CD4-positive, alpha-beta memory T cell (primary cell): Measurements from ENCODE around the gene PLA2G4A. TPM values are rescaled to one million over a fixed set of nuclear protein-coding genes. Genes with fewer than 3 reads are reported as not detected.

Experiments used
- CTCF ChIA-PET: fragments of 350-600 bp; sonication (Branson Sonifier 250); formaldehyde crosslinking; loops from one replicate; lab custom pipeline; 2021; ENCODE audit warnings: inconsistent platforms; ENCODE audit not compliant: partially characterized antibody; lab: Charles Lee
- POLR2A ChIA-PET: fragments of 350-600 bp; sonication (Branson Sonifier 250); formaldehyde crosslinking; loops from one replicate; lab custom pipeline; 2021; ENCODE audit not compliant: partially characterized antibody; lab: Charles Lee
- DNase-seq, 5 donors: peaks; one replicate each; pipeline versions ENCODE4 v3.0.0 to v3.0.0-alpha.2; 2020 to 2022; ENCODE audit warnings: mixed read lengths in 1 of 5
- H3K27ac ChIP-seq: one replicate; pipeline ENCODE4 v1.7.0; 2013; ENCODE audit warnings: low read depth, low read length
- H3K27me3 ChIP-seq: 2 replicates; pipeline ENCODE4 v1.7.0; 2013; ENCODE audit warnings: mild to moderate bottlenecking, low read length, moderate library complexity; ENCODE audit not compliant: insufficient read depth
- H3K36me3 ChIP-seq: 2 replicates; pipeline ENCODE4 v1.7.0; 2013; ENCODE audit warnings: mild to moderate bottlenecking, low read length, moderate library complexity; ENCODE audit not compliant: insufficient read depth
- H3K4me1 ChIP-seq: 2 replicates; pipeline ENCODE4 v1.7.0; 2013; ENCODE audit warnings: mild to moderate bottlenecking, low read length, moderate library complexity; ENCODE audit not compliant: insufficient read depth
- H3K4me3 ChIP-seq, 2 donors: one replicate each; pipeline ENCODE4 v1.7.0; 2013; ENCODE audit warnings: low read length in 2 of 2, mild to moderate bottlenecking in 1 of 2
- H3K9me3 ChIP-seq, 2 donors: one replicate each; pipeline ENCODE4 v1.7.0; 2013; ENCODE audit warnings: low read length in 2 of 2, control low read depth in 1 of 2; ENCODE audit not compliant: control insufficient read depth in 1 of 2
- H3K27ac Mint-ChIP-seq, 7 donors: one replicate each; pipeline ENCODE4 v1.8.0; 2020 to 2021; ENCODE audit warnings: mixed read lengths in 7 of 7, mild to moderate bottlenecking in 6 of 7, inconsistent platforms in 3 of 7, moderate library complexity in 3 of 7
- H3K27me3 Mint-ChIP-seq, 2 donors: one replicate each; pipeline ENCODE4 v1.8.0; 2020 to 2021; ENCODE audit warnings: mixed read lengths in 2 of 2
- H3K36me3 Mint-ChIP-seq, 2 donors: one replicate each; pipeline ENCODE4 v1.8.0; 2020 to 2021; ENCODE audit warnings: mixed read lengths in 2 of 2, inconsistent platforms in 1 of 2, mild to moderate bottlenecking in 1 of 2
- H3K4me1 Mint-ChIP-seq, 4 donors: one replicate each; pipeline ENCODE4 v1.8.0; 2020 to 2021; ENCODE audit warnings: mixed read lengths in 4 of 4, mild to moderate bottlenecking in 1 of 4
- H3K4me3 Mint-ChIP-seq, 8 donors: one replicate each; pipeline ENCODE4 v1.8.0; 2020 to 2021; ENCODE audit warnings: mixed read lengths in 8 of 8, mild to moderate bottlenecking in 7 of 8, moderate library complexity in 6 of 8, inconsistent platforms in 3 of 8
- H3K9me3 Mint-ChIP-seq, 8 donors: one replicate each; pipeline ENCODE4 v1.8.0; 2020 to 2021; ENCODE audit warnings: mixed read lengths in 8 of 8, mild to moderate bottlenecking in 5 of 8, inconsistent platforms in 3 of 8, moderate library complexity in 1 of 8
- intact Hi-C: fragments of 100-400 bp; cut with micrococcal nuclease; formaldehyde crosslinking; loops from one replicate; pipeline ENCODE4 v1.15.1; 2023
- polyA plus RNA-seq, 2 donors: library from polyadenylated mRNA; unstranded; fragments of 300-500 nt; fragmentation: Illumina TruSeq; gene quantifications; one replicate each; pipeline ENCODE4 v1.2.3, GENCODE V29; 2021
- total RNA-seq, 2 experiments: library from RNA; stranded (reverse); gene quantifications; one replicate each; pipeline ENCODE4 v1.2.3, GENCODE V29; 2021

The PLA2G4A gene
- total and polyA plus RNA-seq, 4 experiments from 2014 or later = 0.25 to 0.32 TPM; not detected in 2

DNA sequence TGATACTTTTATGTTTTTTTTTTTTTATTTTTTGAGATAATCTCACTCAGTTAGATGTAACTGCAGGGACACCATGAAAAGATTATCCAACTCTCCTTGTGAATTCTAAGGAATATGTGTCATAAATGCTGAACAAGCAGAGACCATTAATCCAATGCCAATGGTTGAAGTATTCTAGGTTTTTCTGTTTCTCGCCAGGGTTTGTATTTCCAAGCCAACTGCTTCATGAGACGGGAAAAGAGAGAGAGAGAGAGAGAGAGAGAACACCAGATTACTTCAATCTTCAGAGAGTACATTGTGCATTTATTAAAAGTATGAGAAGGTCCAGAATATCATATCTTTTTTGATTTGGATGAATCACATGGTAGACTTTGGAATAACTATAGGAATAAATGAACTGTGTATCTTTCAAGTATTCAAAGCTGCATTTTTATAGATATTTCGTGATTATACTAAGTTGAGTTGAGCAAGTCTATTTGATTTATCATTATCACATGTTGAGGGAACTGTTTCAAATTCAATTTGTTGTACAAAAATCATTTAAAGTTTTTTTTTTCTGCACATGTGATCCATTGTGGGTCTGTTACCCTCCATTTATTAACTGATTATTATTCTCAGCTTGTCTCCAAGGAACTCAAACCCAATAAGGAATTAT is 108.4 kb downstream of the PLA2G4A start:
- Mint-ChIP-seq H3K9me3 (peaks cover 0 to 2% (median 0%) of the 10 kb centered on the region in 8 donors), H3K27me3 (peaks cover 0 to 1% of the 10 kb centered on the region in 2 donors), H3K4me1 (no peaks in the 10 kb centered on the region), H3K36me3 (no peaks in the 10 kb centered on the region), H3K27ac (no peak overlapping the region), H3K4me3 (no peak overlapping the region)
- Histone ChIP-seq H3K9me3 (no peaks in the 10 kb centered on the region), H3K27ac (no peak overlapping the region), H3K36me3 (no peaks in the 10 kb centered on the region), H3K4me1 (no peaks in the 10 kb centered on the region), H3K4me3 (no peak overlapping the region), H3K27me3 (no peaks in the 10 kb centered on the region)
- ChIA-PET CTCF (no interaction called here), POLR2A (no interaction called here)
- intact Hi-C loops = no loop called here
- DNase-seq = no peak

DNA sequence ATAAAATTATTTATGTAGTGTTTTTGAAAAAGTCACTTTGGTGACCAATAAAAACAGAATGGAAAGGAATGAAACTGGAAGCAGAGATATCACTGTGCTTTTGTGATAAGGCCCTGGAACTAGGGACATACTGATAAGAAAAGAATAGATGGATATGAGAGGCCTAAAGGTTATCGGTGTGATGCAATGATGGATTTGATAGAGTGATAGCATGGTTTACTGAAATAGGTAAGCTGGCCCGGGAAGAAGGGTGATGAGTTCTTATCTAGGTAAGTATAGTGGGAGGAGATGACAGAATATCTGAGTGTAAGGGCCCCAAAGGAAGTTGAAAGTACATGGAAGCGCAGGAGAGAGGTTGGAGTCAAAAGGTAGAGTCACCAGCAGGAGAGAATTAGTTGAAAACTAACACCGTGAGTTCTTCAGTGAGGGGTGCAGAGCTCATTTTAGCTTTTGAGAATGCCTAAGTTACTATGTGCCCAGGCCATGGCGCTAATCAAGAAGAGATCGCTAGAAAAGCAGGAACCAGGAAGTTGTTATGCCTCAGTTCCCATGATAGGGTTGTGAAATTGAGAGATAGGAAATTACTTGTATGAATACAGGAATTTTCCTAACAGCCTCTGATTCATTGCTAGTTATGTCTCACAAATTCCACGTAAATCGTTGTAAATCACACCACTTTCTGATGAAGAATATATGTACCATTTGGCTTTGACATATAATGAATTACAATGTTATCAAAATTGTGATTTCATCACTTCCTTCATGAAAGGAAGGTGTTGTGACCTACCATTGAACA is 115.3 kb downstream of the PLA2G4A start:
- intact Hi-C loops = no loop called here
- POLR2A ChIA-PET = no interaction called here

DNA sequence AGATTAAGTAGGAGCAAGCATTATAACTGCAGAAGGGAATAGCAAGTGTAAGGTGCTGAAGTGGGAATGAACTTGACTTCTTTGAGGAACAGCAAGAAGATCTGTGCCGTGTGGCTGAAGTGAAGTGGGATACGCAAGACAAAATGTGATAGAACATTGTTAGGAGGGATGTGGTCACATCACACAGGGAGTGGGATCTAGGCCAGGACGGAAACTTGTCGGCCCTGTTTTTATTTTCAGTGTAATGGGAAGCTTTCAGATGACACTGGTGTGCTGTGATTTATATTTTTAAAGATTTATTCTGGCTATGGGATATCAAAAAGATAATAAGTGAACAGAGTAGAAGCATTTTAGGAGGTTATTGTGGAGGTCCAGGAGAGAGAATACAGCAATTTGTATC is 116.4 kb downstream of the PLA2G4A start:
- intact Hi-C loops = no loop called here
- DNase-seq = no peak
- H3K9me3 Mint-ChIP-seq = peaks cover 0 to 8% (median 0%) of the 10 kb centered on the region in 8 donors
- H3K36me3 Mint-ChIP-seq = no peaks in the 10 kb centered on the region
- H3K27me3 Mint-ChIP-seq = no peaks in the 10 kb centered on the region
- CTCF ChIA-PET = no interaction called here
- peaks cover 0 to 4% (median 0%) of the 10 kb centered on the region in 4 donors for H3K4me1 Mint-ChIP-seq
- POLR2A ChIA-PET = no interaction called here
- Histone ChIP-seq H3K27me3 (no peaks in the 10 kb centered on the region), H3K27ac (no peak overlapping the region), H3K4me3 (no peak overlapping the region), H3K9me3 (no peaks in the 10 kb centered on the region), H3K4me1 (no peaks in the 10 kb centered on the region), H3K36me3 (no peaks in the 10 kb centered on the region)
- H3K4me3 Mint-ChIP-seq = no peak overlapping the region
- no peak overlapping the region for H3K27ac Mint-ChIP-seq

More for the DNA sequence above, 115.3 kb downstream of the PLA2G4A start:
- Histone ChIP-seq H3K27ac (no peak overlapping the region), H3K9me3 (no peaks in the 10 kb centered on the region), H3K36me3 (no peaks in the 10 kb centered on the region), H3K27me3 (no peaks in the 10 kb centered on the region), H3K4me3 (no peak overlapping the region), H3K4me1 (no peaks in the 10 kb centered on the region)
- no peak overlapping the region for H3K27ac Mint-ChIP-seq
- peaks cover 0 to 4% (median 0%) of the 10 kb centered on the region in 4 donors for H3K4me1 Mint-ChIP-seq
- H3K9me3 Mint-ChIP-seq = peaks cover 0 to 8% (median 0%) of the 10 kb centered on the region in 8 donors
- CTCF ChIA-PET = no interaction called here
- H3K27me3 Mint-ChIP-seq = no peaks in the 10 kb centered on the region
- DNase-seq = no peak
- no peaks in the 10 kb centered on the region for H3K36me3 Mint-ChIP-seq
- no peak overlapping the region for H3K4me3 Mint-ChIP-seq

DNA sequence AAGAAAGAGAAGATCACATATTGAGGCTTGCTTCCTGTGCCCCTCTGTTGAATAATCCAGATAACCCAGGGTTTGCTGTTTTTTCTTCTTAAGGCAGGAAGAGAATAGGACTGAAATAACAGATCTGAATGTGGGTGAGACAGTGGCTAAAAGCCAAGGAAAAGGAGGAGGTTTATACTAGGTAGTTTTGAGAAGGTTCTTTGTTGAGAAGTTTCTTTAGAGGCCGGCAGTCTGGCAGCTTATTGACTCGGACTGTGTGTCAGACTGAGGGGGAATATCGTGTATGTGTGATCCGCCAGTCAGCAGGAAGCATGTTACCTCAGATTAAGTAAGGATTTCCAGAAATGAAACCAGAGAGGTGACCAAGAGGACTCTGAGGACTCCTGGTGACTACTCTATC is 119.8 kb downstream of the PLA2G4A start:
- ChIA-PET CTCF (no interaction called here), POLR2A (no interaction called here)
- no peaks in the 10 kb centered on the region for H3K4me1 ChIP-seq
- H3K9me3 ChIP-seq = no peaks in the 10 kb centered on the region
- H3K4me1 Mint-ChIP-seq = peaks cover 0 to 4% (median 0%) of the 10 kb centered on the region in 4 donors
- DNase-seq = no peak
- H3K27ac Mint-ChIP-seq = no peak overlapping the region
- no peaks in the 10 kb centered on the region for H3K36me3 ChIP-seq
- no peak overlapping the region for H3K4me3 Mint-ChIP-seq
- H3K27ac ChIP-seq = no peak overlapping the region
- no peaks in the 10 kb centered on the region for H3K36me3 Mint-ChIP-seq
- no peaks in the 10 kb centered on the region for H3K27me3 Mint-ChIP-seq
- H3K27me3 ChIP-seq = no peaks in the 10 kb centered on the region
- intact Hi-C loops = no loop called here
- H3K9me3 Mint-ChIP-seq = peaks cover 0 to 9% (median 0%) of the 10 kb centered on the region in 8 donors
- no peak overlapping the region for H3K4me3 ChIP-seq

DNA sequence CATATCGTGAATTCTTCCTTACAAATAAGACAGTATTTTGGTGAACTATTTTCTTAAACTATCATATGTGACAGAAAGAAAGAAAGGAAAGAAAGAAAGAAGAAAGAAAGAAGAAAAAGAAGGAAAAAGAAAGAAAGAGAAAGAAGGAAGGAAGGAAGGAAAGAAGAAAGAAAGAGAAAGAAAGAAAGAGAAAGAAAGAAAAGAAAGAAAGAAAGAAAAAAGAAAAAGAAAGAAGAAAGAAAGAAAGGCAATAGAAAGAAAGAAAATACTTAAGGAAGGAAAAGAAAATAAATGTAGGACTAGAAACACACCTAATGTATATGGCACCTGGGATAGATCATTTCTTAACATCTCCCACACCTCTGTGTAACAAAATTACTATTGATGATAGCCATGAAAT is 120.4 kb downstream of the PLA2G4A start:
- H3K36me3 ChIP-seq = no peaks in the 10 kb centered on the region
- no peaks in the 10 kb centered on the region for H3K27me3 ChIP-seq
- H3K27me3 Mint-ChIP-seq = no peaks in the 10 kb centered on the region
- H3K27ac ChIP-seq = no peak overlapping the region
- CTCF ChIA-PET = no interaction called here
- H3K36me3 Mint-ChIP-seq = no peaks in the 10 kb centered on the region
- H3K9me3 Mint-ChIP-seq = peaks cover 0 to 7% (median 0%) of the 10 kb centered on the region in 8 donors
- intact Hi-C loops = no loop called here
- no peaks in the 10 kb centered on the region for H3K9me3 ChIP-seq
- H3K4me3 ChIP-seq = no peak overlapping the region
- peaks cover 0 to 4% (median 0%) of the 10 kb centered on the region in 4 donors for H3K4me1 Mint-ChIP-seq
- no peak overlapping the region for H3K4me3 Mint-ChIP-seq
- no peaks in the 10 kb centered on the region for H3K4me1 ChIP-seq
- POLR2A ChIA-PET = no interaction called here
- DNase-seq = no peak
- H3K27ac Mint-ChIP-seq = no peak overlapping the region

DNA sequence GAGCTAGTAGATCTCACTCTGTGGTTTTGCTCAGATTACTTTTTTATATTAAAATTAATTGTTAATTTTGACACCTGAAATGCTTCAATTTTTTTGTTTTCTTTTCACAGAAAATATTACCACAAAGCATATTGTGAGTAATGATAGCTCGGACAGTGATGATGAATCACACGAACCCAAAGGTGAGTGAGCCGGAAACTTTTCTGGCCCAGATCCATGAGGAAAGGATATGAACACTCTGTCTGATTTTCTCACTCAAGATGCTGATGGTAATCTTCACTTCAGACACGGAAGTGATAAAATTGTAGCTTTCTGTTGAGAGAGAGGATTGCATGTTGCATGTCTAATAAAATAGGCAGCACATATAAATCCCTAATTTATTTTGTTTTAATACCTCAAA is 121.8 kb downstream of the PLA2G4A start:
- intact Hi-C loops = no loop called here
- DNase-seq = no peak
- no peak overlapping the region for H3K27ac ChIP-seq
- no peaks in the 10 kb centered on the region for H3K27me3 ChIP-seq
- H3K27me3 Mint-ChIP-seq = no peaks in the 10 kb centered on the region
- peaks cover 0 to 5% (median 0%) of the 10 kb centered on the region in 8 donors for H3K9me3 Mint-ChIP-seq
- H3K36me3 ChIP-seq = no peaks in the 10 kb centered on the region
- ChIA-PET POLR2A (no interaction called here), CTCF (no interaction called here)
- H3K4me3 ChIP-seq = no peak overlapping the region
- no peak overlapping the region for H3K4me3 Mint-ChIP-seq
- no peaks in the 10 kb centered on the region for H3K4me1 Mint-ChIP-seq
- no peaks in the 10 kb centered on the region for H3K9me3 ChIP-seq
- no peaks in the 10 kb centered on the region for H3K4me1 ChIP-seq
- H3K27ac Mint-ChIP-seq = no peak overlapping the region
- no peaks in the 10 kb centered on the region for H3K36me3 Mint-ChIP-seq

DNA sequence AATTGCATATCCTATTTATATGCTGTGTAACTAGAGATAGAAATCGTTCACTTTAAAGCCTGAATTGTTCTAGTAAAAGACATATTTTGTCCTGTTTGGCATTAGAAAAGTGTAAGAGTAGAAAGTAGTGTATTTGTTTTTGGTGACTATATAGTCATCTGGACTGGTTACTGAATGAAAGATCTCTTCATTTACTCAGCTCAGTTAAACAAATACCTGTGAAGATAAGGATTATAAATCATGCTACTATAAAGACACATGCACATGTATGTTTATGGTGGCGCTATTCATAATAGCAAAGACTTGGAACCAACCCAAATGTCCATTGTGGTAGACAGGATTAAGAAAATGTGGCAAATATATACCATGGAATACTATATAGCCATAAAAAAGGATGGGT is 125.1 kb downstream of the PLA2G4A start:
- Histone ChIP-seq H3K27ac (no peak overlapping the region), H3K27me3 (no peaks in the 10 kb centered on the region), H3K36me3 (no peaks in the 10 kb centered on the region), H3K4me1 (no peaks in the 10 kb centered on the region), H3K9me3 (no peaks in the 10 kb centered on the region), H3K4me3 (no peak overlapping the region)
- no peak overlapping the region for H3K4me3 Mint-ChIP-seq
- no peaks in the 10 kb centered on the region for H3K36me3 Mint-ChIP-seq
- ChIA-PET POLR2A (no interaction called here), CTCF (no interaction called here)
- no peak for DNase-seq
- no peaks in the 10 kb centered on the region for H3K4me1 Mint-ChIP-seq
- intact Hi-C loops = no loop called here
- peaks cover 0 to 5% (median 0%) of the 10 kb centered on the region in 8 donors for H3K9me3 Mint-ChIP-seq
- H3K27ac Mint-ChIP-seq = no peak overlapping the region
- H3K27me3 Mint-ChIP-seq = peaks cover 0 to 1% of the 10 kb centered on the region in 2 donors
